ENCODE data around the gene HINFP. TPM values are rescaled to one million over a fixed set of nuclear protein-coding genes. Genes with fewer than 3 reads are reported as not detected.
A peak's percentile ranks its signal among the peaks of the same experiment; 100 is the strongest.

HINFP gene
- total RNA-seq, 1 experiment from 2014 or later: 42.4 TPM

GRCh38 chr11:119179342-119179741 is 58.0 kb downstream of the HINFP start:
- no peak overlapping the region for H2AFZ ChIP-seq (ENCODE audit: low read length)
- no peak overlapping the region for H4K5ac ChIP-seq (ENCODE audit: insufficient read length, low read depth, low read length)
- H2BK5ac ChIP-seq (ENCODE audit: insufficient read length, low read length): no peak overlapping the region
- H3K27me3 ChIP-seq (ENCODE audit: insufficient read depth, low read length): no peaks in the 10 kb centered on the region
- Mint-ChIP-seq H3K27ac (peak overlapping the region in 1 of 3 experiments; percentile 25; a peak in 1 of 7 replicates), H3K4me3 (no peak overlapping the region), H3K9me3 (no peaks in the 10 kb centered on the region), H3K4me1 (peaks cover 2% of the 10 kb centered on the region in 2 experiments; a peak in 1 of 4 replicates), H3K27me3 (ENCODE audit: low read depth) (no peaks in the 10 kb centered on the region), H3K36me3 (ENCODE audit: insufficient read depth in 1 of 3, low read depth in 3 of 3) (peaks cover 3 to 24% (median 21%) of the 10 kb centered on the region in 3 experiments; a peak in 6 of 7 replicates)
- H2BK15ac ChIP-seq (ENCODE audit: low read depth, low read length): no peak overlapping the region
- no peak overlapping the region for H3K56ac ChIP-seq (ENCODE audit: insufficient read length, low read depth, low read length)
- no peak overlapping the region for H4K8ac ChIP-seq (replicated peaks; ENCODE audit: insufficient read length, low read depth, low read length)
- TF ChIP-seq CTCF (conservative IDR thresholded peaks at IDR 0.05): no peak
- no peaks in the 10 kb centered on the region for H3K4me1 ChIP-seq (ENCODE audit: insufficient read depth, low read length)
- no peak overlapping the region for H2BK12ac ChIP-seq (ENCODE audit: insufficient read length, low read depth, low read length)
- H3K9me3 ChIP-seq (ENCODE audit: control insufficient read depth, low read depth, low read length): no peaks in the 10 kb centered on the region
- no peak overlapping the region for H3K14ac ChIP-seq (ENCODE audit: insufficient read depth, low read length)
- no CpG with 5 or more reads among the region's 6 CpGs for WGBS (ENCODE audit: extremely low coverage, insufficient read length, low lambda C conversion rate)
- no peak overlapping the region for H3K27ac ChIP-seq (ENCODE audit: insufficient read length, low read depth, low read length)
- no peaks in the 10 kb centered on the region for H4K20me1 ChIP-seq (ENCODE audit: control insufficient read depth, insufficient read depth, insufficient read length)
- no peak for DNase-seq
- H2BK20ac ChIP-seq (ENCODE audit: low read depth, low read length, poor library complexity, severe bottlenecking): no peak overlapping the region
- H3K4ac ChIP-seq (ENCODE audit: low read depth, low read length): no peak overlapping the region
- H3T11ph ChIP-seq (ENCODE audit: low read length): no peak overlapping the region
- no peak overlapping the region for H3K4me2 ChIP-seq (ENCODE audit: insufficient read depth, insufficient read length, low read length)
- no peak overlapping the region for H2BK120ac ChIP-seq (ENCODE audit: low read depth, low read length, poor library complexity, severe bottlenecking)
- H4K91ac ChIP-seq (ENCODE audit: insufficient read length, low read depth, low read length): no peak overlapping the region
- H3K79me1 ChIP-seq (ENCODE audit: insufficient read depth, low read depth, low read length, poor library complexity, severe bottlenecking): no peaks in the 10 kb centered on the region
- no peak overlapping the region for H3K9ac ChIP-seq (ENCODE audit: extremely low read depth, insufficient read length, low read length)
- H3K18ac ChIP-seq (ENCODE audit: insufficient read length, low read depth, low read length): no peak overlapping the region
- H3K23ac ChIP-seq (ENCODE audit: insufficient read length, low read depth, low read length): no peak overlapping the region
- H3K23me2 ChIP-seq (ENCODE audit: insufficient read length, low read depth, low read length, poor library complexity, severe bottlenecking): no peaks in the 10 kb centered on the region
- no peak overlapping the region for H2AK5ac ChIP-seq (ENCODE audit: insufficient read length, low read length)
- no peaks in the 10 kb centered on the region for H3K79me2 ChIP-seq (ENCODE audit: insufficient read depth, low read length)

Measured in H9 (cell line).